K562 (cell line): ENCODE results near the gene SPIRE1.

ENCODE experiments used
- GTF2F1 ChIP-seq: IDR thresholded peaks from 2 replicates; pipeline ENCODE4 v1.6.1; 2011; ENCODE audit warnings: low read depth, low read length, improper control_type of control experiment
- MAX ChIP-seq: sonication (generic); formaldehyde crosslinking; IDR thresholded peaks from 2 replicates; pipeline ENCODE4 v1.9.0; 2022; ENCODE audit warnings: mild to moderate bottlenecking, missing genetic modification reagents
- TBP ChIP-seq: optimal IDR thresholded peaks from 2 replicates; pipeline ENCODE3; 2011; ENCODE audit warnings: low read depth, low read length, improper control_type of control experiment

- TF ChIP-seq MAX (CRISPR knock-in tag) (no peak), GTF2F1 (no peak), TBP (no peak)
Measured at GRCh38 chr18:12435867-12436266, 222.0 kb downstream of the SPIRE1 start.
